ENCODE data around the gene ITGB8. TPM values are rescaled to one million over a fixed set of nuclear protein-coding genes. Genes with fewer than 3 reads are reported as not detected.
A peak's percentile ranks its signal among the peaks of the same experiment; 100 is the strongest.

ITGB8 gene
- total RNA-seq (2012; rRNA removed), result 0.76 and 2.6 TPM in 2 replicates

DNA sequence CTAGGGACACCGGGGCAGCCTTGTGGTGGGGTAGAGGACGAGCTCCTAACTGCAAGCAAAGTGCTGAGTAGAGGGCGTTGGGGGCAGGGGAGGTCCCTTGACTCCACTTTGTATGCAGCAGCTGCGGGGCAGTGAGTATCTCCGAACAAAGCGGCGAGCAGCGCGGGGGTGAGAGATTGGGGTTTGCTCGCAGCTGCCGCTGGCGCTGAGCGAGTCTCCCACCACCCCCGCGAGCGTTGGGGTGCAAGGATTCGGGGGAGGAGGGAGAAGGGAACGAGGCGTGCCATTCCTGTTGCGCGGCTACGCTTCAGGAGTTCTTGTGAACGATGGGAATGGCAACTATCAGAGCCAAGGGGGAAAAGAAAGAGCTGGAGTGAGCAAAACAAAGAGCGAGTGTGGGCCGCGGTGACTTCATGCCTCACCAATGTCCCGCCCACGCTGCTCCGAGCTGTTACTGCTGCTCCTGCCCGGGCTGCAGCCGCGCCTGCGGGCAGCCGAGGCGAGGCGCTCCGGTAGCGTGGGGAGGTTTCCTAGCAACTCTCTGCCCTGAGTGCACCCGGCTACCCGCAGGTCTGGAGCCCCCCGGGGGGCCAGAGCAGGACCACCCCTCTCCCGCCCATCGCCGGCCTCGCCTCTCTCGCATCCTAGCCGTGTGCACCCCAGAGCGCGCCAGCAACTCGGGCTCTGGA lies at the start of gene ITGB8:
TSS of gene ITGB8 (plus strand) at position 662 of the 689 bp plus-strand sequence. CDS start 907 bp downstream, outside the sequence.
- peak within 1 kb of the TSS; percentile 80 for H3K9ac ChIP-seq (ENCODE audit: low read depth, low read length)
- H3K4me1 ChIP-seq (ENCODE audit: control insufficient read depth, insufficient read depth, low read length), result peaks cover 12% of the 10 kb centered on the region
- H3K27me3 ChIP-seq (ENCODE audit: control insufficient read depth, insufficient read depth, low read length), result no peaks in the 10 kb centered on the region
- no peaks in the 10 kb centered on the region for H3K9me3 ChIP-seq (replicated peaks; ENCODE audit: low read length)
- no peaks in the 10 kb centered on the region for H3K36me3 ChIP-seq (ENCODE audit: insufficient read depth, low read length)
- peak within 1 kb of the TSS; percentile 85 for H3K4me3 ChIP-seq (ENCODE audit: low read length)
- peak within 1 kb of the TSS; percentile 98 for H3K4me2 ChIP-seq (ENCODE audit: low read length)

DNA sequence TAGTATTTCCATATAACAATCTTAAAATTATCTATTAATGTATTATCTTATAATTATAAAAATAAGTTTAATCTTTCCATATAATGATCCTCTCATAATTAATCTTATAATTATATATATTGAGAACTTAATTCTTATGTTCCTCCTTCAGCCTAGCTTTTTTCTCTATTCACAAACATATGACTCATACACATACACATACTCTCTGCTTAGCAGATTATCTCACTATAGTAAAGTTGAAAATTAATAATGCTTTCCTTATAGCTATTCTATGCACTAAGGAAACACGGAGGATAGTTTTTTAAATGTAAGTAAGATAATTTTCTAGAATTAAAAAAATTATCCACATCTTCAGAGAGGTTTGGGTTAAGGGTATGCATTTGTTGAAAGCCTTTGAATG lies 47.7 kb upstream of the ITGB8 start:
- no peaks in the 10 kb centered on the region for H3K27me3 ChIP-seq (ENCODE audit: control insufficient read depth, insufficient read depth, low read length)
- H3K4me3 ChIP-seq (ENCODE audit: low read length), result no peak overlapping the region
- H3K9ac ChIP-seq (ENCODE audit: low read depth, low read length), result no peak overlapping the region

DNA sequence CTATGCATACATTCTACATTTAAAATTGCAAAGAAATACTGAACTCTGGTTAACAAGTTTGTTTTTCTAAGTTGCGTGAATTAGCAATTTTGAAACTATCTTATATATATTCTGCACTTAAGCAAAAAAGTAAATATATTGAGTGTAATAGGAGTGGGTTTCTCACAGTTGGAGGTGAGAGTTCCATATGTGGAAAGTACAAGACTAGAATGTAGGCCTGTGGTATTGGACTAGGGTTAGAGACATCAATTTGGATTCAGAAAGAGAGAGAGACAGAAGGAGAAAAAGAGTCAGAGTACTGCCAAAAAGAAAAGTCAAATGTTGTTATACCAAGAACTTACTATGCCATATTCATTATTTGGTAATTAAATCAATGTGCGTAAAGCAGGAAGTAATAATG lies 47.3 kb upstream of the ITGB8 start:
- no peak overlapping the region for H3K4me2 ChIP-seq (ENCODE audit: low read length)
- H3K9ac ChIP-seq (ENCODE audit: low read depth, low read length), result no peak overlapping the region
- H3K9me3 ChIP-seq (replicated peaks; ENCODE audit: low read length), result no peaks in the 10 kb centered on the region
- no peak overlapping the region for H3K4me3 ChIP-seq (ENCODE audit: low read length)
- H3K27me3 ChIP-seq (ENCODE audit: control insufficient read depth, insufficient read depth, low read length), result no peaks in the 10 kb centered on the region
- H3K36me3 ChIP-seq (ENCODE audit: insufficient read depth, low read length), result no peaks in the 10 kb centered on the region
- H3K4me1 ChIP-seq (ENCODE audit: control insufficient read depth, insufficient read depth, low read length), result no peaks in the 10 kb centered on the region

More for the DNA sequence above, 47.7 kb upstream of the ITGB8 start:
- Histone ChIP-seq H3K4me2 (ENCODE audit: low read length) (no peak overlapping the region), H3K36me3 (ENCODE audit: insufficient read depth, low read length) (no peaks in the 10 kb centered on the region), H3K4me1 (ENCODE audit: control insufficient read depth, insufficient read depth, low read length) (no peaks in the 10 kb centered on the region), H3K9me3 (replicated peaks; ENCODE audit: low read length) (no peaks in the 10 kb centered on the region)

DNA sequence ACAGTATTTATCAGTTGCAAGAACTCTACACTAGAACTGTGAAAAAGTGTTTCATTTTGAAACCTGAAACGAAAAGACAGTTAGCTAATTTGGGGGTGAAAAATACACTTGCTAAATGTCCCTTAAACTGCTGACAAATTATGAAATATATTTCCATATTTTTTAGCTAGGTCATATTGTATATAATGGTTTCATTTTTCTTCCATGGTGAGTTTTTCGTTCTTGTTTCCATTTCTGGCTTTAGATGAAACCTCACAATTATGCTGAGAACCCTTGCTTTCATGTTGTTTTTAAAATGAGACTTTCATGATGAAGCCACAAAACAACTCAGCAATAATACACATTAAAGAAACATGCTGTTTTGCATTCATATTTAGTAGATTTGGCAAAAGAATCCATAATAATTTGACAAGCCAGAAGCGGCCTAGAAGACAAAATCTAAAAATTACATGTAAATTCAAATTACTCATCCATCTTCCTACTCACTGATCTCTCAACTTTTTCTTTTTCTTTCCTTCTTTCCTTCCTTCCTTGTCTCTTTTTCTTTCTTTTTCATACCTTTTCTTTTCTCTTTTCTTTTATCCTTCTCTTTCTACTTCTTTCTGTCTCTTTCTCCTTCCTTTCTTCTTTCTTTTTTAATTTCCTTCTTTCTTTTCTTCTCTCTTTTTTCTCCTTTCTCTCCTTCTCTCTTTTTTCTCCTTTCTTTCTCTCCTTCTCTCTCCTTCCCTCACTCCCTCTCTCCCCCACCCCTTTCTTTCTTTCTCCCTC lies 46.5 kb upstream of the ITGB8 start:
- no peaks in the 10 kb centered on the region for H3K27me3 ChIP-seq (ENCODE audit: control insufficient read depth, insufficient read depth, low read length)
- no peak overlapping the region for H3K4me2 ChIP-seq (ENCODE audit: low read length)
- no peak overlapping the region for H3K9ac ChIP-seq (ENCODE audit: low read depth, low read length)
- no peaks in the 10 kb centered on the region for H3K4me1 ChIP-seq (ENCODE audit: control insufficient read depth, insufficient read depth, low read length)
- H3K36me3 ChIP-seq (ENCODE audit: insufficient read depth, low read length), result no peaks in the 10 kb centered on the region
- H3K9me3 ChIP-seq (replicated peaks; ENCODE audit: low read length), result no peaks in the 10 kb centered on the region
- no peak overlapping the region for H3K4me3 ChIP-seq (ENCODE audit: low read length)

DNA sequence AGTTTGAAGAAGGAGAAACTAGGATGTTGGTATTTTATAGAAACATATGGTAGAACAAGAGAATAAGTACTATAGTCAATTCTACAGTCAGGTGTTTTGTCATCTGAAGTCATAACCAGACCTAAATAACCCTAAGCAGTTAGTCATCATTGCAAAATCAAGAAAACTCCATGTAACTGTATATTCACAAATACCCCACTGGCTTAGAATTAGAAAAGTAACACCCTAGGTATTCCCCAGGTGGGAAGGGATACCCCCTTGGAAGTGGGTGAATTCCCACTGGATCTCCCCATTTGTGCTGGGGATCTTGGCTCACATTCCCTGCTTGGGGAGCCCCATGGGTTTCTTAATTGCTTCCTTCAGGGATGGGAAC lies 45.9 kb upstream of the ITGB8 start:
- Histone ChIP-seq H3K9me3 (replicated peaks; ENCODE audit: low read length) (no peaks in the 10 kb centered on the region), H3K4me1 (ENCODE audit: control insufficient read depth, insufficient read depth, low read length) (no peaks in the 10 kb centered on the region), H3K27me3 (ENCODE audit: control insufficient read depth, insufficient read depth, low read length) (no peaks in the 10 kb centered on the region), H3K4me2 (ENCODE audit: low read length) (no peak overlapping the region), H3K4me3 (ENCODE audit: low read length) (no peak overlapping the region), H3K36me3 (ENCODE audit: insufficient read depth, low read length) (no peaks in the 10 kb centered on the region), H3K9ac (ENCODE audit: low read depth, low read length) (no peak overlapping the region)

DNA sequence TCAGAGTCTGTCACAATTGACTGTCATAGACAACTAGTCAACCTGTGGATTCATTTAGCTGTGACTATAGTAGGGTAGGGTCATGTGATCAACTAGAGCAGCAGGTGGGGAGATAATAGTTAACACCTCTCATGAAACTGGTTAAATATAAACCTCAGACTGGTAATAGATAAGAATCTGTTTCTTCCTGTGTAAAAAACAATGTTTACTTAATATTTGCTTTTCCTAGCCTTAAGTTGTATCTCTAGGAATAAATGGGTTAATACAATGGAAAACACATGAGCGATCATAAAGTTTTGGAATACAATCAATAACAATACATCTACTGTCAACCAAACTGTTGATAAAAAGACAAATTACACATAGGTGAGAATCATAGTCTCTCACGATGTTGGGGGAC lies 43.4 kb upstream of the ITGB8 start:
- Histone ChIP-seq H3K27me3 (ENCODE audit: control insufficient read depth, insufficient read depth, low read length) (no peaks in the 10 kb centered on the region), H3K9me3 (replicated peaks; ENCODE audit: low read length) (no peaks in the 10 kb centered on the region), H3K36me3 (ENCODE audit: insufficient read depth, low read length) (no peaks in the 10 kb centered on the region), H3K4me1 (ENCODE audit: control insufficient read depth, insufficient read depth, low read length) (no peaks in the 10 kb centered on the region), H3K4me2 (ENCODE audit: low read length) (no peak overlapping the region), H3K9ac (ENCODE audit: low read depth, low read length) (no peak overlapping the region), H3K4me3 (ENCODE audit: low read length) (no peak overlapping the region)

DNA sequence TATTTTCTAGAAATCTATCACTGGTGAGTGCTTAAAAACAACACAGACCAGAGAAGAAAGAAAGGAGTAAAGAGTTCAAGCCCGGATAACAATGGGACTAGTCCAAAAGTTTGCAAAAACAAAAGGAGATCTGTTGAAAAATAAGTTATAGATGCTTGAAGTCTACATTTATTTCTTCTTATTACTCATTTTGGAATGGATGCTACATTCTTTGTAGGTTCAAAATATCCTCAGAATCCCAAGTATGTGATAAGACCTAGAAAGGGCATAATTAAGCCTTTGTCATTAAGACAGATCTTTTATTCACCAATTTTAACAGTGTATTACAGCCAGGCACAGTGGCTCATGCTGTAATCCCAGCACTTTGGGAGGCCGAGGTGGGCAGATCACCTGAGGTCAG lies 42.7 kb upstream of the ITGB8 start:
- Histone ChIP-seq H3K27me3 (ENCODE audit: control insufficient read depth, insufficient read depth, low read length) (no peaks in the 10 kb centered on the region), H3K4me3 (ENCODE audit: low read length) (no peak overlapping the region), H3K9me3 (replicated peaks; ENCODE audit: low read length) (no peaks in the 10 kb centered on the region), H3K4me1 (ENCODE audit: control insufficient read depth, insufficient read depth, low read length) (no peaks in the 10 kb centered on the region), H3K9ac (ENCODE audit: low read depth, low read length) (no peak overlapping the region), H3K36me3 (ENCODE audit: insufficient read depth, low read length) (no peaks in the 10 kb centered on the region), H3K4me2 (ENCODE audit: low read length) (no peak overlapping the region)

DNA sequence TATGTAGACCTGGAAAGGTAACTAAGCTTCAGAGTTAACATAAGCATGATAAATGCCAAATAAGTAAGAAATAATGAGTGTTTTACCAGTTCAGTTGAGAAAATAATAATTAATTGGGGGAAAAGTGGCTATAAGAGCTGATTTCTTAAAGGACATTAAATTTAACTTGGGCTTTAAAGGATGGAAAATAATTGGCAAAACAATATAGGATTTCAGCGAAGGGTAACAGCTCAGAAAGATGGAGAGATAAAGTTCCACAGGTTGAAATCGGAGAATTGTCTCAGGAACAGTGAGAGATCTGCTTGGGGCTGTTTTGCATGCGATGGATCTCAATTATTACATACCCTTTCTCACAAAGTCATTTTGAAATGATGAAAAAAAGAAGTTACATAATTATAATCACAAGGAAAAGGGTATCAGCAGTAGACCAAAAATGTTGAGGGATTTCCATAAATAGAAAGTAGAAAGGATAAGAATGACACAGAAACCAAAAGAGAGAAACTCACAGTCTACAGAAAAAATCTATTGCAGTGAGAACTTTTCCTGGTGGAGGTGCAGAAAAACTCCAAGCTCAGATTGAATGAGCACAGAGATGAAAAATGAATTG lies 40.1 kb upstream of the ITGB8 start:
- Histone ChIP-seq H3K4me3 (ENCODE audit: low read length) (no peak overlapping the region), H3K4me2 (ENCODE audit: low read length) (no peak overlapping the region), H3K36me3 (ENCODE audit: insufficient read depth, low read length) (no peaks in the 10 kb centered on the region), H3K9me3 (replicated peaks; ENCODE audit: low read length) (no peaks in the 10 kb centered on the region), H3K27me3 (ENCODE audit: control insufficient read depth, insufficient read depth, low read length) (no peaks in the 10 kb centered on the region), H3K4me1 (ENCODE audit: control insufficient read depth, insufficient read depth, low read length) (no peaks in the 10 kb centered on the region), H3K9ac (ENCODE audit: low read depth, low read length) (no peak overlapping the region)

DNA sequence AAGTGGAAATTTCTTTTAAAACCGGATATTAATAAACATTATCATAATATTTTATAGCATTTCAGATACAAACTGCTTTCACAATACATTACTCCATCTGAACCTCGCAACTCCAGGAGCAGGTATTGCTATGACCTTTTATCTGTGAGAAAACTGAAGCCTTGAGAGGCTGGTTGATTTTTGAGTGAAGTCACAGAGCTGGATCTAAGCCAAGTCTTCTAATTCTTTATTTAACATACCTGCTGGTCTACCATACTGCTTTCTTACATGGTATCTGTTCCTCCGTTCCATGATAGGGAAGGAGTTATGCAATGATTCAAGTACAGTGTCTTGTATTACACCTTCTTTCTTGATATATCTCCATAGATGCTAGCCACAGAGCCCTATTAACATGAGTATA lies 37.4 kb upstream of the ITGB8 start:
- no peaks in the 10 kb centered on the region for H3K9me3 ChIP-seq (replicated peaks; ENCODE audit: low read length)
- H3K9ac ChIP-seq (ENCODE audit: low read depth, low read length), result no peak overlapping the region
- H3K4me1 ChIP-seq (ENCODE audit: control insufficient read depth, insufficient read depth, low read length), result no peaks in the 10 kb centered on the region
- no peak overlapping the region for H3K4me2 ChIP-seq (ENCODE audit: low read length)
- no peaks in the 10 kb centered on the region for H3K36me3 ChIP-seq (ENCODE audit: insufficient read depth, low read length)
- no peak overlapping the region for H3K4me3 ChIP-seq (ENCODE audit: low read length)
- no peaks in the 10 kb centered on the region for H3K27me3 ChIP-seq (ENCODE audit: control insufficient read depth, insufficient read depth, low read length)

DNA sequence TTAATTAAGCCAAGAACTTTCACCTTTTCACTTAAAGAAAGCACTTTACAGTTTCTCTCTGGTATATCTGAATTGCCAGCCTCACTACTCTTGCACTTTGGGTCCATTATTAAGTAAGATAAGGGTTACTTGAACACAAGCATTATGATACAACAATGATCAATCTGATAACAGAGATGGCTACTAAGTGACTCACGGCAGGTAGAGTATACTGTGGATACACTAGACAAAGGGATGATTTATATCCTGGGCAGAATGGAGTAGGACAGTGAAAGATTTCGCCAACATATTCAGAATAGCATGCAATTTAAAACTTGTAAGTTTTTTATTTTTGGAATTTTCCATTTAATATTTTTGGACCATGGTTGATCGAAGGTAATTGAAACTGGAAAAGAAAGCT lies 34.3 kb upstream of the ITGB8 start:
- Histone ChIP-seq H3K4me1 (ENCODE audit: control insufficient read depth, insufficient read depth, low read length) (peaks cover 3% of the 10 kb centered on the region), H3K4me3 (ENCODE audit: low read length) (no peak overlapping the region), H3K9me3 (replicated peaks; ENCODE audit: low read length) (no peaks in the 10 kb centered on the region), H3K36me3 (ENCODE audit: insufficient read depth, low read length) (no peaks in the 10 kb centered on the region), H3K9ac (ENCODE audit: low read depth, low read length) (no peak overlapping the region), H3K27me3 (ENCODE audit: control insufficient read depth, insufficient read depth, low read length) (no peaks in the 10 kb centered on the region), H3K4me2 (ENCODE audit: low read length) (no peak overlapping the region)

DNA sequence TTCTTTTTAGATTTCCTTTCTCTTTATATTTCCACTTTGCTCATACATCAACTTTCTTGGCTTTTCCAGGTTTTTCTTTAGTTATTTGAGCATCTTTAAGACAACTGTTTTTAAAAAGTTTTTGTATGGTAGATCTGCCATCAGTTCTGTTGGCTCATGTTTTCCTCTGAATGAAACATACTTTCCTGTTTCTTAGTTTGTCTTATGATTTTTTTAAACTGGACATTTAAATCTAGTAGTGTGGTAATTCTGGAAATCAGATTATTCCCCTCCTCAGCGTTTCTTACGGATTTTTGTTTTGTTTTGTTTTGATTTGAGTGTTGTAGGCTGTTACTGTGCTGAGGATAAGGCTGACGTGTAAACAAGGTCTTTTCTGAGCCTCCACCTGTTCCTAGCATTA lies 33.8 kb upstream of the ITGB8 start:
- Histone ChIP-seq H3K27me3 (ENCODE audit: control insufficient read depth, insufficient read depth, low read length) (no peaks in the 10 kb centered on the region), H3K9ac (ENCODE audit: low read depth, low read length) (no peak overlapping the region)

More for the DNA sequence above, 33.8 kb upstream of the ITGB8 start:
- no peaks in the 10 kb centered on the region for H3K9me3 ChIP-seq (replicated peaks; ENCODE audit: low read length)
- no peaks in the 10 kb centered on the region for H3K36me3 ChIP-seq (ENCODE audit: insufficient read depth, low read length)
- H3K4me1 ChIP-seq (ENCODE audit: control insufficient read depth, insufficient read depth, low read length), result peaks cover 8% of the 10 kb centered on the region
- H3K4me3 ChIP-seq (ENCODE audit: low read length), result no peak overlapping the region
- H3K4me2 ChIP-seq (ENCODE audit: low read length), result no peak overlapping the region
